HG03378 (cell line): ENCODE data around the gene RBM28.
"Not testable (repeated sequence)": the region's sequence is repeated elsewhere in the genome, so short reads cannot be mapped to it uniquely, and the experiment has no call there.

Experiments
- ATAC-seq: cut with Tn5 transposase; IDR thresholded peaks from one replicate; pipeline ENCODE4 v1.9.1; 2021; ENCODE audit warnings: mild to moderate bottlenecking, moderate library complexity; ENCODE audit not compliant: unreplicated experiment

RBM28 gene

GRCh38 chr7:128298004-128298403 lies 45.7 kb downstream of the RBM28 start:
- not testable (repeated sequence) for ATAC-seq

GRCh38 chr7:128287556-128287955 lies 56.2 kb downstream of the RBM28 start:
- no peak for ATAC-seq

- ATAC-seq: no peak
Observed at GRCh38 chr7:128284102-128284501, 59.6 kb downstream of the RBM28 start.

- ATAC-seq: no peak
Observed at GRCh38 chr7:128281605-128282380, 61.9 kb downstream of the RBM28 start.

GRCh38 chr7:128280451-128280850 lies 63.3 kb downstream of the RBM28 start:
- ATAC-seq: not testable (repeated sequence)

- no peak for ATAC-seq
Observed at GRCh38 chr7:128279124-128279713, 64.5 kb downstream of the RBM28 start.

- ATAC-seq: no peak
Observed at GRCh38 chr7:128278366-128278765, 65.3 kb downstream of the RBM28 start.

GRCh38 chr7:128275681-128276080 lies 68.0 kb downstream of the RBM28 start:
- no peak for ATAC-seq

- ATAC-seq: no peak
Observed at GRCh38 chr7:128274884-128275603, 68.7 kb downstream of the RBM28 start.

- ATAC-seq: no peak
Observed at GRCh38 chr7:128274246-128274883, 69.3 kb downstream of the RBM28 start.

GRCh38 chr7:128271942-128272481 lies 71.7 kb downstream of the RBM28 start:
- no peak for ATAC-seq

- ATAC-seq: no peak
Observed at GRCh38 chr7:128271471-128271941, 72.2 kb downstream of the RBM28 start.

GRCh38 chr7:128270826-128271272 lies 72.9 kb downstream of the RBM28 start:
- ATAC-seq: no peak

GRCh38 chr7:128268233-128268632 lies 75.5 kb downstream of the RBM28 start:
- ATAC-seq: no peak

GRCh38 chr7:128267595-128267924 lies 76.1 kb downstream of the RBM28 start:
- no peak for ATAC-seq

GRCh38 chr7:128266883-128267594 lies 76.7 kb downstream of the RBM28 start:
- no peak for ATAC-seq

GRCh38 chr7:128266529-128266882 lies 77.2 kb downstream of the RBM28 start:
- no peak for ATAC-seq

GRCh38 chr7:128265906-128266300 lies 77.8 kb downstream of the RBM28 start:
- no peak for ATAC-seq

GRCh38 chr7:128265156-128265905 lies 78.4 kb downstream of the RBM28 start:
- no peak for ATAC-seq

GRCh38 chr7:128264477-128264876 lies 79.2 kb downstream of the RBM28 start:
- ATAC-seq: no peak
